RWPE2 (cell line): Measurements from ENCODE around the gene SRSF5.
A peak's percentile ranks its signal among the peaks of the same experiment; 100 is the strongest.

ENCODE experiments used
- ATAC-seq: fragments of 200-7000 bp; cut with Tn5 transposase; 3 replicates; pipeline ENCODE4 v1.9.1; 2021; ENCODE audit warnings: low read depth
- DNase-seq: peaks from one replicate; pipeline ENCODE4 v3.0.0-alpha.2; 2020; ENCODE audit warnings: low spot score
- H3K27ac ChIP-seq: fragments of 450-650 bp; 2 replicates; pipeline ENCODE4 v1.5.1; 2017; ENCODE audit warnings: mild to moderate bottlenecking; ENCODE audit not compliant: poor library complexity, severe bottlenecking
- H3K27me3 ChIP-seq: fragments of 250-450 bp; sonication (Bioruptor Pico); 2 replicates; pipeline ENCODE4 v1.5.1; 2021; ENCODE audit warnings: mild to moderate bottlenecking, moderate library complexity; ENCODE audit not compliant: insufficient read depth, poor library complexity, severe bottlenecking
- H3K36me3 ChIP-seq: fragments of 250-450 bp; sonication (Bioruptor Pico); 2 replicates; pipeline ENCODE4 v1.5.1; 2020; ENCODE audit warnings: low read depth, mild to moderate bottlenecking, moderate library complexity
- H3K4me1 ChIP-seq: fragments of 250-450 bp; sonication (Bioruptor Pico); 2 replicates; pipeline ENCODE4 v1.5.1; 2021; ENCODE audit warnings: mild to moderate bottlenecking, moderate library complexity; ENCODE audit not compliant: insufficient read depth, poor library complexity, severe bottlenecking
- H3K4me3 ChIP-seq: fragments of 250-450 bp; sonication (Bioruptor Pico); 2 replicates; pipeline ENCODE4 v1.5.1; 2021; ENCODE audit warnings: mild to moderate bottlenecking, moderate library complexity; ENCODE audit not compliant: severe bottlenecking
- H3K9me3 ChIP-seq: fragments of 250-450 bp; sonication (Bioruptor Pico); 2 replicates; pipeline ENCODE4 v1.5.1; 2021; ENCODE audit warnings: mild to moderate bottlenecking, moderate library complexity; ENCODE audit not compliant: severe bottlenecking
- TF ChIP-seq, protein P1 (sequence below): fragments of 450-650 bp; IDR thresholded peaks from one replicate; pipeline ENCODE4 v1.5.1; 2017; ENCODE audit warnings: mild to moderate bottlenecking, moderate library complexity; ENCODE audit not compliant: poor library complexity, severe bottlenecking

Gene SRSF5

DNA sequence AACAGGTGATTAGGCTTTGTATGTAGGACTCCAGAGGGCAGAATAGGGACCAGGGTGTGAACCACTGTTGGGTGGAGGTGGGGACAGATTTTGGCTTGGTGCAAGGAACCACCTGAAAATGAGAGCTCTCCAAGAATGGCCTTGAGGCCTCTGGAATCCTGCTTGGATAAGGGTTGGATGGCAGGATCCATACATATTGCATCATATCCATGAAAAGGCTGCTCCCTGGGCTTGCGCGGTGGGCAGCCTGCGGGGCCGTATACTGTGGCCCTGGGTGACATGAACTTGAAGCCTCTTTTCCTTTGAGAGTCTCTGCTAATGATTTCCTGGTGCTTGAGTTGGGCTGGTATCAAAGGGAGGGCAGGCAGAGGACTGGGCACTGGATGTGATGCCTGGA lies 31.4 kb downstream of the SRSF5 start:
- no peak overlapping the region for H3K27ac ChIP-seq
- H3K4me1 ChIP-seq, result no peaks in the 10 kb centered on the region
- no peak overlapping the region for H3K4me3 ChIP-seq
- TF ChIP-seq, protein P1, sequence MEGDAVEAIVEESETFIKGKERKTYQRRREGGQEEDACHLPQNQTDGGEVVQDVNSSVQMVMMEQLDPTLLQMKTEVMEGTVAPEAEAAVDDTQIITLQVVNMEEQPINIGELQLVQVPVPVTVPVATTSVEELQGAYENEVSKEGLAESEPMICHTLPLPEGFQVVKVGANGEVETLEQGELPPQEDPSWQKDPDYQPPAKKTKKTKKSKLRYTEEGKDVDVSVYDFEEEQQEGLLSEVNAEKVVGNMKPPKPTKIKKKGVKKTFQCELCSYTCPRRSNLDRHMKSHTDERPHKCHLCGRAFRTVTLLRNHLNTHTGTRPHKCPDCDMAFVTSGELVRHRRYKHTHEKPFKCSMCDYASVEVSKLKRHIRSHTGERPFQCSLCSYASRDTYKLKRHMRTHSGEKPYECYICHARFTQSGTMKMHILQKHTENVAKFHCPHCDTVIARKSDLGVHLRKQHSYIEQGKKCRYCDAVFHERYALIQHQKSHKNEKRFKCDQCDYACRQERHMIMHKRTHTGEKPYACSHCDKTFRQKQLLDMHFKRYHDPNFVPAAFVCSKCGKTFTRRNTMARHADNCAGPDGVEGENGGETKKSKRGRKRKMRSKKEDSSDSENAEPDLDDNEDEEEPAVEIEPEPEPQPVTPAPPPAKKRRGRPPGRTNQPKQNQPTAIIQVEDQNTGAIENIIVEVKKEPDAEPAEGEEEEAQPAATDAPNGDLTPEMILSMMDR, result no peak
- ATAC-seq, result no peak
- no peaks in the 10 kb centered on the region for H3K36me3 ChIP-seq
- H3K9me3 ChIP-seq, result no peaks in the 10 kb centered on the region
- no peak for DNase-seq
- no peaks in the 10 kb centered on the region for H3K27me3 ChIP-seq

DNA sequence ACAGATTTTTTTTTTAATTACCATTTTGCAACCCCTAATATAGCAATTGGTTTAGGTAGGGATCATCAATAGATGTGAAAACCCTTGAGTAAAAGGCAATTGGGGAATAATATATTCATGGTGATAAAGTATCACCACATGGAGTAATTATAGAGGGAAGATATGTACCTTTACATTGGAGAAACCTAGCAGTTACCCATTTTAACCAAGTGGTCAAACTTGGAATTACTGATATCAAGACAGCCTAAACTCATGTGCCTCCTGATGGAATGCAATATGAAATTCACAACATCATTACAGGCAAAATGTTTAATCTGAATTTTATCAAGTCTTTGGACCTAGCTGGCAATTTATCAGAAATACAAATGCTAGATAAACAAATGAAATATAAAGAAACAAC lies 36.8 kb downstream of the SRSF5 start:
- ATAC-seq (peak; percentile 60; the same call in 2 of the 3 replicates), DNase-seq (no peak)
- TF ChIP-seq, protein P1, result peak; percentile 28
- Histone ChIP-seq H3K36me3 (no peaks in the 10 kb centered on the region), H3K4me3 (no peak overlapping the region), H3K9me3 (no peaks in the 10 kb centered on the region), H3K27me3 (no peaks in the 10 kb centered on the region), H3K4me1 (no peaks in the 10 kb centered on the region), H3K27ac (no peak overlapping the region)

DNA sequence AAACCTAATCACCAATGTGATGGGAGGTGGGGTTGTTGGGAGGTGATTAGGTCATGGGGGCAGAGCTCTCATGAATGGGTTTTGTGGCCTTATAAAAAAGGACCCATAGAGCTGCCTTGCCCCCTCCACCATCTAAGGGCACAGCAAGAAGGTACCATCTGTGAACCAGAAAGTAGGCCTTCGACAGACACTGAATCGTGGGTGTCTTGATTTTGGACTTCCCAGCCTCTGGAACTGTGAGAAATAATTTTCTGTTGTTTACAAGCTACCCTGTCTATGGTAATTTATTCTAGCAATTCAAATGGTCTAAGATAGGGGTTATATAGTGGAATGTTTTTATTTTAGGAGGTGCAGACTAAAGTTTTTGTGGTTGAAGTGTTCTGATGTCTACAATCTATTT lies 38.0 kb downstream of the SRSF5 start:
- TF ChIP-seq, protein P1, result no peak
- Histone ChIP-seq H3K27ac (no peak overlapping the region), H3K9me3 (no peaks in the 10 kb centered on the region), H3K4me3 (no peak overlapping the region), H3K4me1 (no peaks in the 10 kb centered on the region), H3K36me3 (no peaks in the 10 kb centered on the region), H3K27me3 (no peaks in the 10 kb centered on the region)
- DNase-seq (no peak), ATAC-seq (no peak)

DNA sequence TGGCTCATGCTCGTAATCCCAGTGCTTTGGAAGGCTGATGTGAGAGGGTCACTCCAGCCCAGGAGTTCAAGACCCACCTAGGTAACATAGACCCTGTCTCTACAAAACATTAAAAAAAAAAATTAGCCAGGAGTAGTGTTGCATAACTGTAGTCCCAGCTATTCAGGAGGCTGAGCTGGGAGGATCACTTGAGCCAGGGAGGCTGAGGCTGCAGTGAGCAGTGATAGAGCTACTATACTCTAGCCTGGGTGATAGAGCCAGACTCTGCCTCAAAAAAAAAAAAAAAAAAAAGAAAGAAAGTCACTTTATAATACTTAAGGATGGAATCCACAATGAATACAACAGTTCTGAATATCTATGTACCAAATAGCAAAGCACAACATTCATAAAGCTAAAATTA lies 40.2 kb downstream of the SRSF5 start:
- Histone ChIP-seq H3K27me3 (no peaks in the 10 kb centered on the region), H3K4me1 (no peaks in the 10 kb centered on the region), H3K36me3 (no peaks in the 10 kb centered on the region), H3K27ac (no peak overlapping the region), H3K4me3 (no peak overlapping the region), H3K9me3 (no peaks in the 10 kb centered on the region)
- ATAC-seq (no peak), DNase-seq (no peak)
- TF ChIP-seq, protein P1, result no peak

DNA sequence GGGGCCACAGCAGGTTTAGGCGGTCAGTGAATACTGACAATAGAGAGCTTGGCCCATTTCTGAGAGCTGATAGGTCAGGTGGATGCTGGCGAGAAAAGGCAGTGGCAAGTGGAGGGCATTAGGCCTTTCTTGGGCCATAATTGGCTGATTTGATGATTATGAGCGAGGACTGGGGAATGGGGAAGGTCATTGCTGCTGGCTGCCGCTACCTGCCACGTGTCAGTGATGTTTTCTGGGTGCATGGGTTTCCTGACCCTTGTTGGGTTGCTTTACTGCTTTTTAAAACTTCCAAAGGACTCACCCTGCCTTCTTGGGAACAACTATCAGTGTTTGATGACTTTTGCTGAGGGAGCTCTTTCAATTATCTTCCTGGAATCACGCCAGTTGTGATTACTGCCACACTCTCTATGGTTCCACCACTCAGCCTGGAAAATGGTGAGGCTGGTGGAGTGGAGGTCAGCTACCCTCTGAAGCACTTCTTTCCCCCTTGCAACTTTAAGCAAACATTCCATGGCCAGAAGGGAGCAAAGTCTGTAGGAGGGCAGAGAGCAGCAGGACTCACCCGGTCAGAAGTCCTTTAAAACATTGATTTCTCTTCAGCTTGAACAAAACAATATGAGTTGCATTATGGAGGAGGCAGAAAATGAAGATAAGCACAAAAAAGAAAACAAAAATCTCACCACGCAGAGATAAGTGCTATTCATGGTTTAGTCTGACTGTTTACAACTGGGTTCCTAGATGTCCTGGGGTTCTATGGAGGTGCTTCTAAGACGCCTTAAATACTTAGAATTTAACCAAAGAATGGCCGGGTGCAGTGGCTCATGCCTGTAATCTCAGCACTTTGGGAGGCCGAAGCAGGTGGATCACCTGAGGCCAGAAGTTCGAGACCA lies 42.2 kb downstream of the SRSF5 start:
- H3K4me1 ChIP-seq, result no peaks in the 10 kb centered on the region
- H3K27me3 ChIP-seq, result no peaks in the 10 kb centered on the region
- no peak overlapping the region for H3K27ac ChIP-seq
- H3K4me3 ChIP-seq, result no peak overlapping the region
- TF ChIP-seq, protein P1, result no peak
- no peaks in the 10 kb centered on the region for H3K36me3 ChIP-seq
- no peaks in the 10 kb centered on the region for H3K9me3 ChIP-seq
- DNase-seq (no peak), ATAC-seq (no peak)
